SK-N-DZ (cell line): Measurements from ENCODE around the gene MEIOB.
"Not testable (repeated sequence)": the region's sequence is repeated elsewhere in the genome, so short reads cannot be mapped to it uniquely, and the experiment has no call there.

Source experiments
- DNase-seq: peaks from one replicate; pipeline ENCODE4 v3.0.0-alpha.2; 2015; ENCODE audit warnings: low spot score

Gene MEIOB

GRCh38 chr16:1815461-1815860, 56.5 kb downstream of the MEIOB start:
- no peak for DNase-seq

DNA sequence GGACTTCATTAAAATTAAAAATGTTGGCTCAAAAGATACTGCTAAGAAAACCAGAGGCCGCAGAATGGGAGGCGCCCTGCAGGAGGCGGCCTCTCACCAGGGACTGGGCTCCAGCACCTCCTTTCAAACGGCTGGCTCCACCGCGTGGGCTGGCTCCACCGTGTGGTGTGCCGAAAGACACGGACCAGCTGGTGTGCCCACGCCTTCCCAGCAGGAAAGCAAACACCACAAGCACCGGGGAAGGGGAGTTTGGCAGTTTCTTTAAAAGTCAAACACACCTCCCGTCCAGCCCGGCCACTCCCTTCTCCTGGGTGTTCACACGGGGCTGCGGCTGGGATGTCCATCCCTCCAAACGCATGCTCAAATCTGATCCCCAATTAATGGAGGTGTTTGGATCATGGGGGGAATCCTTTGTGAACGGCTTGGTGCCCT, 59.2 kb downstream of the MEIOB start:
- peak; percentile 50 for DNase-seq

- DNase-seq = no peak
Measured at GRCh38 chr16:1810536-1810935, 61.4 kb downstream of the MEIOB start.

GRCh38 chr16:1810106-1810505, 61.9 kb downstream of the MEIOB start:
- DNase-seq = no peak

- DNase-seq = no peak
Measured at GRCh38 chr16:1809281-1809801, 62.6 kb downstream of the MEIOB start.

- DNase-seq = no peak
Measured at GRCh38 chr16:1808691-1809090, 63.3 kb downstream of the MEIOB start.

- no peak for DNase-seq
Measured at GRCh38 chr16:1807626-1808025, 64.3 kb downstream of the MEIOB start.

- no peak for DNase-seq
Measured at GRCh38 chr16:1800701-1801100, 71.3 kb downstream of the MEIOB start.

- DNase-seq = not testable (repeated sequence)
Measured at GRCh38 chr16:1799263-1799662, 72.7 kb downstream of the MEIOB start.

DNA sequence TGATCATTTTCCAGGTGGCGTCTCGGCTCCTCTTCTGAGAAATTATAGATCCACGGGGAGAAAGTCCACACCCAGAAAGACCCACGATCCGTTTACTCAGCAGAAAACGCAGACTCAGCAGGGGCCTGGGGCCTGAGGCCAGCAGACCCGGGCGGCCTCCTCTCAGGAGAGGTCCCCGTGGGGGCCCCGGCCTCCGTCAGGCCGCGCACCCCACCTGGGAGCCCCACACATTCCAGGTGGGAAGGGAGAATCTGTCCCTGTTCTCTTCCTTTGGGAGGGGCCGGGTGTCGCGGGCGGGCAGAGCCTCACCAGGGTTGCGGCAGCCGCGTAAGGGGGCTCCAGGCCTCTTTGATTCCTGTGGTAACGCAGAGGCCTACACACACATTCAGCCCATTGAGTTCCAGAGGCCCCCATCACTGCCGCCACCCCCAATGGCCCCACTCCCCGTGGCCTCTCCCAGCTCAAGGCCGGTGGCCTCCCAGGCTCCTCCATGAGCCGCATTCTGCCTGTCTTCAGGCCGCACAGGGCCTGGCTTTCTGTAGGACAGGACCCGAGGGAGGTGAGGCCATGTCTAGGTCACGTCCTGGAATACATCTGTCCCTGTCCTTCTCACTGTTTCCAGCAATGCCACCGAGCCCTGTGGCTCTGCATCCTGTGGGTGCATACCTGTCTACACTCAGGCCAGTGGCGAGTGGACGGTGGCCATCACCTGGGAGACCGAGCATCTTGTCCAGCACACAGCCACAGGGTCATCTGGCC, 76.9 kb downstream of the MEIOB start:
- DNase-seq = no peak

- no peak for DNase-seq
Measured at GRCh38 chr16:1794221-1794871, 77.6 kb downstream of the MEIOB start.

DNA sequence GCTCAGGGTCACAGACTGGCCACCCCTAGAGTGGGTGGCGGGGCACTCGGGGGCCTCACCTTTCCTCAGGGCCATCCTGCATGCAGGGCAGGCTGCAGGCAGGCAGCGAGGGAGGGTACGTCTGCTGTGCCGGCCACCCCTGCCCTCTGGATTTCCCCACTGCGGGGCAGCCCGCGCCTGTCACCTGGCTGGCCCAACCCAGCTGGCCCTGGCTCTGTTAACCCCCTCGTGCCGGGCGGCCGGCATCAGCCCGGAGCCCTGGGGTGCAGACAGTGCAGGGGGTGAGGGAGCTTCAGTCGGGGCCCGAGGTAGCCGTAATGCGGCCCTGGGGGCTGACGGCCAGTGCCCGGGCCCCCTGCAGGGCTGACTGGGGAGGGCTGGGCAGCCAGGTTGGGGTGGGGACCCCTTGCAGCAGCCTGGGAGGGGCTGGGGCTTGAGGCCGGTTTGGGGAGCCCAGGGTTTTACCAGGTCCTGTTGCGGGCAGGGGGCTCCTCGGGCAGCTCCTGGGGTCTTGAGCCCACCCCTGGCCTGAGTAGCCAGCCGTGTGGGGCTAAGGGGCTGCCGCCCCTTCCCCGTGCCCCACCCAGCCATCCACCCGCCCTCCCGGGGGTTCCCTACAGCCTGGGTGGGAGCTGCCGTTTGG, 78.3 kb downstream of the MEIOB start, which contains the start of gene IGFALS:
IGFALS (minus strand) TSS at position 128 of the 643 bp plus-strand sequence; CDS start at position 75, 53 bp downstream.
- no peak for DNase-seq

GRCh38 chr16:1792836-1793577, 79.0 kb downstream of the MEIOB start:
- no peak for DNase-seq

DNA sequence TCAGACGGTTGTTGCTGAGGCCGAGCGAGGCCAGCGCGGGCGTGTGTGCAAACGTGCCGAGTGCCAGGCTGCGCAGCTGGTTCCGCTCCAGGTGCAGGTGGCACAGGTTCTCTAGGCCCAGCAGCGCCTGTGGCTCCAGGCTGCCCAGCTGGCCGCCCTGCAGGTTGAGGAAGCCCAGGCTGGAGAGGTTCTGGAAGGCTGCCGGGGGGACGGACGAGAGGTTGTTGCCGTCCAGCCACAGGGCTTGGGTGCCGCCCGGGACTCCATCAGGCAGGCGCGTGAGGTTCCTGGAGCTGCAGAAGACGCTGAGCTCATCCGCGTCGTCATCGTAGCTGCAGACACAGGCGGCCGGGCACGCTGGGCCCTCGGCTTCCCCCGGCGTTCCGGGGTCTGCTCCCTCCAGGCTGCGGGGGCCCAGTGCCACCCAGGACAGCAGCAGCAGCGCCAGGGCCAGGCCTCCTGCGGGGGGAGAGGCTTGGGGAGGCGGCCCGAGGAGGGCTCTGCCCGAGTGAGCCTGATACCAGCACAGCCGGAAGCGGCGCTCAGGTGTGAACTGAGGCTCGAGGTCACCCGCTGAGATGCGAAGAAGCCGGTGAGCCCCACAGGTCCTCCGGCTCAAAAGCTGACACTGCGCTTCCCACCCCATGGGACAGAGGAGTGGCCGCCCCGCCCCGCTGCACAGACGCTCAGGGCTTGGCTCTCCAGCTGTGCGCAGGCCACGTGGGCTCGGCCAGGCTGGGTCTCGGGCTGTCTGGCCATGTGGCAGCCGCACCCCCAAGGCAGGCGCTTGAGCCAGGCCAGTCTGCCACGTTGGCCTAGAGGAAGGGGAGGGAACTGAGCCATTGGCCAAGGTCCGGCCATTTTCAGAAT, 79.8 kb downstream of the MEIOB start:
- DNase-seq = no peak

GRCh38 chr16:1791256-1791942, 80.6 kb downstream of the MEIOB start:
- DNase-seq = no peak

GRCh38 chr16:1790611-1791255, 81.2 kb downstream of the MEIOB start:
- no peak for DNase-seq

- no peak for DNase-seq
Measured at GRCh38 chr16:1790261-1790610, 81.7 kb downstream of the MEIOB start.

- no peak for DNase-seq
Measured at GRCh38 chr16:1789643-1790045, 82.3 kb downstream of the MEIOB start.

DNA sequence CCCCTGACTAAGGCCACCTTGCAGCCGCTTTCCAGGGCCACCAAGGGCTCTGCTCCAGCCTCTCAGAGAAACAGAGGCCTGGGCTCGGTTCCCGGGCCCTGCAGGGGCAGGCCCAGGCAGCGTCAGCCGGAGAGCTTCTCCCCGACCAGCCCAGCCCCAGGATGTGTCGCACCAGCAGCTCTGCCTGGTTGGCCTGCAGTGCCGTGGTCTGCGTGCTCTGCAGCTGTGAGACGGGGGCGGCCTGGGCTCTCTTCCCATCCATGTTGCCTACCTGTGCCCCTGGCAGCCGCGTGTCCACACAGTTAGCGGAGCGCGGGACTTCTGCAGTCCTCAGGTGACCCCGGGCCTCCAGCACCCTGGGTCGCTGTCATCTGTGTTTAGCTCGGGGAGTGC, 83.3 kb downstream of the MEIOB start:
- DNase-seq = no peak
